Hair follicle dermal papilla cell (primary cell): ENCODE results near the gene COPS4. TPM values are rescaled to one million over a fixed set of nuclear protein-coding genes. Genes with fewer than 3 reads are reported as not detected.

Experiments
- small RNA-seq: library from RNA; depleted of rRNA; stranded (forward); fragments of <200 nt; gene quantifications from one replicate; pipeline ENCODE3, GENCODE V24; 2012
- total RNA-seq: library from RNA; depleted of rRNA; stranded (reverse); fragments of >200 nt; gene quantifications from 2 replicates; pipeline ENCODE4 v1.2.3, GENCODE V29; 2012

The COPS4 gene
- total RNA-seq: 57.0 and 61.2 TPM in 2 replicates

GRCh38 chr4:83034630-83035494 is at the start of gene COPS4:
Gene COPS4, plus strand, starts transcription at chr4:83035183. Its CDS starts 42 bp downstream, at chr4:83035225.

GRCh38 chr4:83010522-83011318 is 24.3 kb upstream of the COPS4 start, which contains the start of gene LIN54:
Gene LIN54, minus strand, starts transcription at chr4:83010823. Its CDS starts 25,979 bp downstream, at chr4:82984844.

GRCh38 chr4:83114576-83114975 is 79.6 kb downstream of the COPS4 start, which contains the start of gene PLAC8:
Gene PLAC8, minus strand, starts transcription at chr4:83114729. Its CDS starts 6,808 bp downstream, at chr4:83107921.

Small RNA genes lying within 50 kb of the gene (small RNA-seq; reads per million reads assigned to genes)
- gene RNU6-615P: not detected

Other genes starting within 250 kb of the COPS4 start
- gene SCD5, start 236.4 kb upstream of the COPS4 start, total RNA-seq: 48.7 and 68.0 TPM in 2 replicates
- 560 and 634 TPM in 2 replicates for gene SEC31A, start 144.0 kb upstream of the COPS4 start, total RNA-seq
- 5.0 and 5.7 TPM in 2 replicates for gene THAP9, start 134.4 kb upstream of the COPS4 start, total RNA-seq
- 11.5 and 13.5 TPM in 2 replicates for gene LIN54, start 24.4 kb upstream of the COPS4 start, total RNA-seq
- gene PLAC8, start 79.5 kb downstream of the COPS4 start, total RNA-seq: 0.12 and 1.1 TPM in 2 replicates
- 7.3 and 8.4 TPM in 2 replicates for gene COQ2, start 249.6 kb downstream of the COPS4 start, total RNA-seq